HG03378 (cell line): Measurements from ENCODE around the gene ARID3B.
"Not testable (repeated sequence)": the region's sequence is repeated elsewhere in the genome, so short reads cannot be mapped to it uniquely, and the experiment has no call there.

Experiments used
- ATAC-seq: cut with Tn5 transposase; IDR thresholded peaks from one replicate; pipeline ENCODE4 v1.9.1; 2021; ENCODE audit warnings: mild to moderate bottlenecking, moderate library complexity; ENCODE audit not compliant: unreplicated experiment

The ARID3B gene, protein sequence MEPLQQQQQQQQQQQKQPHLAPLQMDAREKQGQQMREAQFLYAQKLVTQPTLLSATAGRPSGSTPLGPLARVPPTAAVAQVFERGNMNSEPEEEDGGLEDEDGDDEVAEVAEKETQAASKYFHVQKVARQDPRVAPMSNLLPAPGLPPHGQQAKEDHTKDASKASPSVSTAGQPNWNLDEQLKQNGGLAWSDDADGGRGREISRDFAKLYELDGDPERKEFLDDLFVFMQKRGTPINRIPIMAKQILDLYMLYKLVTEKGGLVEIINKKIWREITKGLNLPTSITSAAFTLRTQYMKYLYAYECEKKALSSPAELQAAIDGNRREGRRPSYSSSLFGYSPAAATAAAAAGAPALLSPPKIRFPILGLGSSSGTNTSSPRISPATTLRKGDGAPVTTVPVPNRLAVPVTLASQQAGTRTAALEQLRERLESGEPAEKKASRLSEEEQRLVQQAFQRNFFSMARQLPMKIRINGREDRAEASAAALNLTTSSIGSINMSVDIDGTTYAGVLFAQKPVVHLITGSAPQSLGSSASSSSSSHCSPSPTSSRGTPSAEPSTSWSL

DNA sequence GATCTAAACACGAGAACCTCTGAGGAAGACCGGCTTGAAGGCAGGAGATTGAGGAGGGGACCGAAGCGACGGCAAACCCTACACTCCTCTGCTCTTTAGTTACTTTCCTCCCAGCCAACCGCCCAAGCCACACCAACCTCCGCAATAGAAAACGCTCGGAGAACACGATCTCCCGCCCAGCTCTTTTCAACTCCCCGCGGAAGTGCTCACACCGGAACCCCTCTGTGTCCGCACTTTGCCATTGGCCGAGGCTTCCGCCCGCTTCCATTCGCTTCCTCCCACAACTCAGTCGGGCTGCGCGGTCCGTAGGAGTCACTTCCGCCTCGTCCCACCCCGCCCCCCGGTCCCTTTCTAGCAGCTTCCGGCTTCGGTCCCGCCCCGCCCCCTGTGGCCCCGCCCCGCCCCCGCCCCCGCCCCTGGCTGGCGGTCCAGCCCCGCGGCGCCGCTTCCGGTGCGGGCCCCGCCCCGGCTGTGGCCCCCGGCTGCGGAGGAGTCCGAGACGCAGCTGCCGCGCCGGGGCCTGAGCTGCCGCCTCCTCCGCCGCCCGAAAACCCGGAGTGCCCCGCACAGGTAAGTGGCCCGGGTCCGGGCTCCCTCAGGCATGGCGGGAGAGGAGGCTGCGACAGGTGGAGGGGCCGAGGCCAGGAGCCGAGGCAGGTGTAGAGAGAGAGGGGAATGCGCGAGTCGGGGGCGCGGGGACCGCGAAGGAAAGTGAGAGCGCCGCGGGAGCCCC, at the start of gene ARID3B:
Gene ARID3B, plus strand, starts transcription at position 460 of the 733 bp plus-strand sequence. CDS start 2,717 bp downstream, outside the sequence.
- ATAC-seq = peak; percentile 58

DNA sequence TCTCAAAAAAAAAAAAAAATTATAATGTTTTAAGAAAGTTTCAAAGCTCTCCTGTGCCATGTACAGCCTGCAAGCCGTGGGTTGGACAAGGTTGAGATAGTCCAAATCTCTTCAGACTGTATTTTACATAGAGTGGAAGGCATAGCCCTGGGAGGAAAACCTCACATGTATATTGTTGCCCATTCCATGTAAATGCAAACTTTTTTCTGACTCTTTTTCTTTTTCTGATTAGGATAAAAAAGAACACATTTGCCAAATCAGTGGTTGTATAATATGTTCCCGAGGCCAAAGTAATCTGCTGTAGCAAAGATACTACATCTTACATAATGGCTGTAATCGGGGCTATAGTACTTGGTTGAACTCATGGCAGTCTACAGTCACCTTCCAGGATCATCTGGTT, 44.4 kb upstream of the ARID3B start:
- ATAC-seq = no peak

DNA sequence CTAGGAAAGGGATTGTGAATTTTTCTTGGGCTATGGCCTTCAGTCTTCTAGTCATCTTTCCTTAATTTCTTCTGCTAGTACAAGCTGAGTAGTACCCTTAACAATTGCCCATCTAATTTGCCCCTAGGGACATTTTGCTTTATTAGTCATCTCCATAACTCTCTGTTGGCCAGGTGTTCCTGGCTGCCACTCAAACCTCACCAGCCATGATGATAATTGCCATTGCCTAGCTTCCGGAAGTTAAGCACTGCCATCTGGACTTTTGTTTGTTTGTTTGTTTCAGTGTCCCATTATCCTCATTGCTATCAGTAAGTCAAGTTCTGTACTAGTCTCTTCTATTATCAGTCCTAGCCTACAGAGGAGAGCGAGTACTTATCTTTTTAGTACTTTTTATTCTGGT, 43.4 kb upstream of the ARID3B start:
- ATAC-seq = no peak

DNA sequence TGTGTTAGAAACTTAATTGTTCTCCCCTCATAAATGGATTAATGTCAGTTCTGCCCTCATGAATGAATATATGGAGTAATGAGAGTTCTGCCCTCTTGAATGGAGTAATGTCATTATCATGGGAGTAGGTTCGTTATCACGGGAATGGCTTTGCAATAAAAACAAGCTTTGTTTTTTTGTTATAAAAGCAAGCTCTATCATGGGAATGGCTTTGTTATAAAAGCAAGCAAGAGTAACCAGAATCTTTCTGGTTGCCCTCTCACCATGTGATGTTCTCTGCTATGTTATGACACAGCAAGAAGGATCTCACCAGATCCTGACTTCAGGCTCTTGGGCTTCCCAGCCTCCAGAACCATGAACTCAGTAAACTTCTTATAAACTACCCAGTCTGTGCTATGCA, 41.7 kb upstream of the ARID3B start:
- ATAC-seq = no peak

DNA sequence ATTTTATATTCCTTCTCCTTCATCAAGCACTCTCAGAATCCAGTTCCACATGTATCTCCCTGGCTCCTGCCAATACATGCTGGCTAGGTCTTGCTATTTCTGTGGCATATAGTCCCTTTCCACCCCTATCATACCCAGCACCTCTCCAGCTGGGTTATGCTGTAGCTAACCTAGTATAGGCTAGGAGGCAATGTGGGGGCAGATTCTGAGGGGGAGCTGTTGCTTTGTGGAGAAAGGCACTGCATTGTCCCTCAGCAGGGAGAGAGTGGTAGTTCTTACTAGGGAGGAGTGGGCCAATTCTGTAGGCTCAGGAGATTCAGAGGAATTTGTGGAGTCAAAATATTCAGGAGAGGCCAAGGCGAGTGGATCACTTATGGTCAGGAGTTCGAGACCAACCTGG, 40.6 kb upstream of the ARID3B start:
- no peak for ATAC-seq

DNA sequence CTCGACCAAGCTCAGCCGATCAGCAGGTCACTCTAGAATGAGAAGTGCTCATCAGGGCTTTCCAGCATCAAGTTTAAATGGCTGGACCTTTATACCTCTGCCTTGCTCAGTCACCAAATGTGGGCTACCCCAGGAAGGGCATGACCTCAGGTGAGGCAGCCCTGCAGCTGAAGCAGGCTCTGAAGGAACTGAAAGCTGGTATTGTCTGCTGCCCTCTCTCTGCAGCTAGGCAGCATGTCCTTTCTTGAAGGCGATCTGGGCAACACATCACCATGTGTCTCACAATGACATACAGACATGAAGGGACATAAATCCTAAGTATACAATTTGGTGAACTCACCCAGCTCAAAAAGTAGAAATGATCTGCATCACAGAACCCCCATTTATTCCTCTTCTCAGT, 38.7 kb upstream of the ARID3B start:
- ATAC-seq = no peak

DNA sequence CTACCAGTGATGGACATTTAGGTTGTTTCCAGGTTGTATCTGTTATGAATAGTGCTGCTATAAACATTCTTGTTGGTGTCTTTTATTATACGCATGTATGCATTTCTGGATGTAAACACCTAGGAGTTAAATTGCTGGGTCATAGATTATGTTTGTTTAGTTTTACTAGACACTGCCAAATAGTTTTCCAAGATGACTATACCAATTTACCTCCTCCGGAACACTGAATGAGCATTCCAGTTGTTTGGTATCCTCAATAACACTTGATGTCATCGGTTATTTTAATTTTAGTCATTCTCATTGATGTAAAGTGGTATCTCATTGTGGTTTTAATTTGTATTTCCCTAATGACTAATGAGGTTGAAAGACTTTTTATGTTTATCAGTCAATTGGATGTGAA, 36.6 kb upstream of the ARID3B start:
- ATAC-seq = no peak

DNA sequence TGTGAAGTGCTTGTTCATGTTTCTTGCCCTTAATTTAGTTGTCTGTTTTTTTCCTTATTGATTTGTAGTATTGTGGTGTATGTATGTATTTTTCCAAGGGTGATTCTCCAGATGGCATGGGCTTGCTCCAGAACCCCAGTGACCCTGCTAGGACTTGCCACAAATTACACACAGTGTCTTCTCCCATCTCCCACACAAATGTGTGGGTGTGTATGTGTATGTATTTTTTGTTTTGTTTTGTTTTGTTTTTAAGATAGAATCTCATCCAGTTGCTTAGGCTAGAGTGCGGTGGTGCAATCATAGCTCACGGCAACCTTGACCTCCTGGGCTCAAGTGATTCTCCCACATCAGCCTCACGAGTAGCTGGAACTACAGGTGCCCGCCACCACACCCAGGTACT, 36.2 kb upstream of the ARID3B start:
- no peak for ATAC-seq

DNA sequence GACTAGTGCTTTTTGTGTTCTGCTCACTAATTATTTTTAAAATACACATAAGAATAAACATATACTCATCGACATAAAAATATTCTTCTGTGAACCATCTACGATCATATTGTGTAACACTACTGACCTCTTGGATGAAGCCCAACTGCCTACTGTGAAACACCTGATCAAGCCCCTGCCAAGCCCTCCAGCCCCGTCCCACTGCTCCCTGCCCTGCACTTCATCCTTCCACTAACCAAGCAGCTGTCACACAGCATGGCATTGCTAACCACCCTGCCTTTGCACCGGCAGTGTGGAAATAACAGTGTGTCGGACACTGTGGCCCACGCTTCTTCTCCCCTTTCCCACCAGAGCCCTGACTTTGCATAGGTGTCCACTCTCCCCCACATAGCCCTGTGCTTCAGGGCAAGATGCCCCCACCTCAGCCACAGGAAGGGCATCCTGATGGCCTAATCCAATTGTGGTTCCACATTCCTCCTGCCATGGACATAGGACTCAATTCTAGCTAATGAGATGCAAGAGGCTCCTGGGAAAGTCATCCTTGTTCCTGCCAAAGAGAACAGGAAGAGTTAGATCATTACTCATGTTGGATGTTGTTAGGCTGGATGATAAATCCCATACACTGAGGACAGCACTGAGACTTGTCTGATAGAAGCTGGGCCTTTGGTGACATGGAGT, 35.0 kb upstream of the ARID3B start:
- ATAC-seq = no peak

DNA sequence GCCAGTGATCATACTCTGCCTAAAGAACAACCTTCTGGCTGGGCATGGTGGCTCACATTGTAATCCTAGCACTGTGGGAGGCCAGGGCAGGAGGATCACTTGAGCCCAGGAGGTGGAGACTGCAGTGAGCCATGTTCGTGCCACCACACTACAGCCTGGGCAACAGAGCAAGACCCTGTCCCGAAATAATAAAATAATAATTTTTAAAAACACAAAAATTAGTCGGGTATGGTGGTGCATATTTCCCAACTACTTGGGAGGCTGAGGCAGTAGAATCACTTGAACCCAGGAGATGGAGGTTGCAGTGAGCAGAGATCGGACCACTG, 34.5 kb upstream of the ARID3B start:
- ATAC-seq = no peak

DNA sequence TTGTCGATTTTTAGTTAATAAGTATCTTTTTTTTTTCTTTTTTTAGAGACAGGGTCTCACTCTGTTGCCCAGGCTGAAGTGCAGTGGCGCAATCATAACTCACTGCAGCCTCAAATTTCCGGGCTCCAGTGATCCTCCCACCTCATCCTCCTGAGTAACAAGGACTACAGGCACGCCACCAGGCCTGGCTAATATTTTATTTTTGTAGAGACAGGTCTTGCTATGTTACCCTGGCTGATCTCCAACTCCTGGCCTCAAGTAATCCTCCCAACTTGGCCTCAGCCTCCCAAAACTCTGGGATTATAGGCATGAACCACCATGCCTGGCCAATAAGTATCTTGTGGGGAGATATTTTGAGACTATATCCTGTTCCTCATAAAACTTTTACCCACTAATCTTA, 29.4 kb upstream of the ARID3B start:
- ATAC-seq = peak; percentile 48

DNA sequence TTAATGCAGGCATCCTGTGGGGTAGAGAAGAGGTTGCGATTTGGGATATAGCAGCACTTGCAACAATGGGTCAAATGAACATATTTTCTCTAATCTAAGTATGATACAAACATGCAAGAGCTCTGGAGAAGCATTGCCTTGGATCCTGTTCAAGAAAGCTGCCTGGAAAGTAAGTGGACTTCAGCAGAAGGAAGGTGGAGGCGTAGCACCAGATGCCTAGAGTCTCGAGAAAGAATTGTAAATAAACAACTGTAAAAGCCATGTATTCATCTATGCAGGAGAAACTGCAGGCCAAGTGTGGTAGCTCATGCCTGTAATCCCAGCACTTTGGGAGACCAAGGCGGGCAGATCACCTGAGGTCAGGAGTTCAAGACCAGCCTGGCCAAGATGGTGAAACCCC, 27.0 kb upstream of the ARID3B start:
- ATAC-seq = not testable (repeated sequence)

DNA sequence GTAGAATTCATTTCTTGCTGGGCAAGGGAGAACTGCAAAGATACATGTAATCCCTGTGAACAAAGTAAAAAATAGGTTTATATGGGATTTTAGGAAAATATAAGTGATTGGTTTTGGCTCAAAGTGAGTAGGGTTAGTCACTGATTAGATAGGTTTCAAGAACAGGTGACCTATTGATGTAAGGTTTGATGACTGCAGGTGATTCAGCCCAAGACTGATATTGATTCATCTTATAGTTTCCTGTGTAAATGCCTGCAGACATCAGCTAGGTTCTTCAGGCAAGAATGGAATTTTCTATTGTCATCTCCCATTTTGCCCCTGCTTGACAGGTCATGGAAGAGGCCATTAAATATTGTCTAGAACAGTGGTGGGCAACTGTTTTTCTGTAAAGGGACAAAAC, 23.9 kb upstream of the ARID3B start:
- ATAC-seq = no peak

DNA sequence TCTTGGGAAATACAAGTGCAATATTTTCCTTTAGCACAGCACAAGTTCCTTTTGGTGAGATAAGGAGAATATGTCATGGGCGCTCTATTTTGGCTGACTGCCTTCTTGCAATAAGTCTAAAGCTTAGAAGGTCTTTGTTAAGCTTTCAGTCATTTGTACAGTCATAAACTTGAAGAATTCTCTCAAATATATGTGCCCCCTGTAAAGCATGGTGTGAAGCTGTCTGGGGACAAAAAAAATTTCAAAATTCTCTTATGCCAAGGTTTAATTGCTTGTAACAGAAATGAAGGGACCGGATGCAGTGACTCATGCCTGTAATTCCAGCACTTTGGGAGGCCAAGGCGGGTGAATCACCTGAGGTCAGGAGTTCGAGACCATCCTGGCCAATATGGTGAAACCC, 21.7 kb upstream of the ARID3B start:
- ATAC-seq = no peak

DNA sequence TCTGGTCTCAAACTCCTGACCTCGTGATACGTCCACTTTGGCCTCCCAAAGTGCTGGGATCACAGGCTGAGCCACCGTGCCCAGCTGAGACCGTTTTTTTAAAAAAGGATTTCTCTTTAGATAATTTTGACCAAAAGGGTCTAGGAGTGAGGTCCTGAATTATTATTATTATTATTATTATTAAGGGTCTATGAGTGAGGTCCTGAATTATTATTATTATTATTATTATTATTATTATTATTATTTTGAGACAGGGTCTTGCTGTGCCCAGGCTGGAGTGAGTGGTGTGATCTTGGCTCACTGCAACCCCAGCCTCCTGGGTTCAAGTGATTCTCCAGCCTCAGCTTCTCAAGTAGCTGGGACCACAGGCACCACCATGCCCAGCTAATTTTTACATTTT, 20.6 kb upstream of the ARID3B start:
- no peak for ATAC-seq

DNA sequence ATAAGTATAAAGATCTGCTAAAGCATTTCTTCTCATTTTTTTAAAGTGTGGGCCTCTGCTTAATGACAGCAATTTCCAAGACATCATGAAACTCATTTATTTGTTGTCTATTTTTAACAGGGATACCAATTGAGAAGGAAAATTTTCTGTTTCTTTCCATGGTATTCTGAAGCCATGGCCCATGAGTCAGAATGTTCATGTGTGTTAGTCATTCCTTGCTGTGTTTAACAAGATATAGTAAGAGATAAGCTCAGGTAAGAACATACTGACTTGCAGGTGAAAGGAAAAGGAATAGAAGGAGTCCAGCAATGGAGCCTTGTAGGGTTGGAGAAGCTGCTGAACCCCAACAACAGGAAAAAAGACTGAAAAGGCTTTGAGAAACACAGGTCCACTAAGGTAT, 17.0 kb upstream of the ARID3B start:
- no peak for ATAC-seq

DNA sequence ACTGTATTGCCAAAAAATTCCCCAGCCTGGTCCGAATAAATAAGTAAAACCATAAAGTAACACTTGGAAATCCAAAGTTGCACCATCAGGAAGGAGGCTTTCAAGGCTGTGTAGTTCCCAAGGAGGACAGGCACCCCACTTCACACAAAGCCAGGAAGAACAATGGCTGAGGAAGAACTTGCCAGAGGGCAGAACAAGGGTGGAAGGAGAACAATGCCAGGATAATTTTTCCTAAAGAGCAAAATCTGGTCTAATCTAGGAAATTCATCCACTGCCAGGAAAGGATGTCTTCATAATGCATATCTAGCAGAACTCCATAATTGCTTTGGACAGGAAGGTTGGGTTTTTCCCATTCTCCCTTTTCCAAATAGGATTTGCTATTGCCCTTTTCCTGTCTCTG, 15.7 kb upstream of the ARID3B start:
- no peak for ATAC-seq

DNA sequence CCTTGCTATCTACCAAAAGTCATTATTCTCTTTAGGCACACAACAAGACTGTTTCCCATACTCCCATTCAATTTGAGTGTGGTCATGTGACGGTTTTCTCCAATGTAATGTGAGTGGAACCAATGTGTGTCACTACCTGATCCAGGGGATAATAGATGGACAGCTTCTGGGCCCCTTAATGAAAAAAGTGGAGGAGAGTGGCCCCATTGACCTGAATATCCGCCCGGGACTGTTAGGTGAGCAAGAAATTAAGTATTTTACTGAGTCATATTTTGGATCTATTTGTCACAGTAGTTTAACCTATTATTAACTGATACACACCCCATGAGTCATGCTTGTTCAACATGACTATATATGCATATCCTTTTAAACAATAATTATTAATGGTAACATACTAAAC, 15.1 kb upstream of the ARID3B start:
- no peak for ATAC-seq

DNA sequence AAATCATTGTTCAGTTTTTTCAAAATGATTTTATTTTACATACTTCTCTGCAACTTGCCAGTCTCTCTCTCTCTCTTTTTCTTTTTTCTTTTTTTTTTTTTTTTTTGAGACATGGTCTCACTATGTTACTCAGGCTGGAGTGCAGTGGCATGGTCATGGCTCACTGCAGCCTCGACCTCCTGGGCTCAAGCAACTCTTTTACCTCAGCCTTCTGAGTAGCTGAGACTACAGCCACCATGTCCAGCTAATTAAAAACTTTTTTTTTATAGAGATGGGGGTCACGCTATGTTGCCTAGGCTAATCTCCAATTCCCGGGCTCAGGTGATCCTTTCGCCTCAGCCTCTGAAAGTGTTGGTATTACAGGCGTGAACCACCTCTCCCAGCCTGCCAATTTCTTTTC, 12.1 kb upstream of the ARID3B start:
- no peak for ATAC-seq

DNA sequence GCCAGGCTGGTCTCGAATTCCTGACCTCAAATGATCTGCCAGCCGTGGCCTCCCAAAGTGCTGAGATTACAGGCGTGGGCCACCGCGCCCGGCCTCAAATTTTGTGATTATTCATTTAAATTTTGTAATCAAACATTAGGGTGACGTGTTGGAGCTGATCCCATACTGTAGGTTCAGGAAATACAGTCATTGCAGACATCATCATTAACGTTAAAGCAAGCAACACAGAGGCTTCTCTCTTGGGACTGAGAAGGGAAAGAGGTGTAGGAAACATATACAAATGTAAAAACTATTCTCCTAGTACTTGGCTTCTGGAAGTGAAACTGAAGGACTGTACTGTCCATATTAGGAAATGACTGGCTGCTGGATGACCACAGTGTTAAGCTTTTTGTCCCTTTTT, 11.1 kb upstream of the ARID3B start:
- no peak for ATAC-seq

DNA sequence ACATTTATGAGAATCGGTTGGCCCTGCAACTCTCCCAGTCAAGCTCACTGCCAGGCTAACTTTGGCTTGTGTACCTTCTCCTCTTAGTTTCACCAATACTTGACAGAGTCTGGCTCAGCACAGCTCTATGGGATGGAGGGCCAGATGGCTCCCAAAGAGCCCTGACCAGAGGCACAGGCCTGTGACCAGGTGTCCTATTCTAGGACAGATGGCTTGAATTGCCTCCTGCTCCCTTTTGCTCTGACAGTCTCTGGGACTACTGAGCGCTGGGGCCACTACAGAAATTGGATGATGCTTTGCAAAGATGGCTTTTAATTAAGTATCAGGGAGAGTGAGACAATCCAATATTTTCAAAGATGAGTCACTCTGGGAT, 10.3 kb upstream of the ARID3B start:
- ATAC-seq = no peak
